Activated CD8-positive, alpha-beta memory T cell treated with anti-CD3 and anti-CD28 coated beads for 4 hours (primary cell): ENCODE data around the gene IL17RE.
"Not testable (repeated sequence)": the region's sequence is repeated elsewhere in the genome, so short reads cannot be mapped to it uniquely, and the experiment has no call there.

ENCODE experiments used
- DNase-seq, 2 donors: peaks; one replicate each; pipeline ENCODE4 v3.0.0-alpha.2; 2020; ENCODE audit warnings: low read depth in 2 of 2

The IL17RE gene

GRCh38 chr3:9934235-9934621 lies 31.6 kb downstream of the IL17RE start:
- no peak for DNase-seq

DNA sequence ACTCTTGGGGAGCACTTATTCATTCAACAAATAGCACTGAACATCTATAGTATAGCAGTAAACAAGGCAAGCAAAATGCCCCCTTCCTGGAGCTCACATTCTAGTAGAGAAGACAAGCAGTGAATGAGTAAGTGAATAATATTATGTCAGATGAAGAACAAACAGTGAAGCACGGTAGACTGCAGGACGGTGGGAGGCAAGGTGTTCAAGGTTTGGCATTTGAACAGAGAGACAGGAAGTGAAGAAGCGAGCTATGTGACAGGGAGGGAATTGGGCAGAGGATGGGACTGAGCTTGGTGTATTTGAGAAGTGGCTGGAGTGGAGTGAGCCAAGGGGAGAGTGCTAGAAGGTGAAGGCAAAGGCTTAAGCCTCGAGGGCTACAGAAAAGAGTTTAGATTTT lies 32.3 kb downstream of the IL17RE start:
- DNase-seq: no peak

GRCh38 chr3:9935966-9936510 lies 33.4 kb downstream of the IL17RE start:
- no peak for DNase-seq

DNA sequence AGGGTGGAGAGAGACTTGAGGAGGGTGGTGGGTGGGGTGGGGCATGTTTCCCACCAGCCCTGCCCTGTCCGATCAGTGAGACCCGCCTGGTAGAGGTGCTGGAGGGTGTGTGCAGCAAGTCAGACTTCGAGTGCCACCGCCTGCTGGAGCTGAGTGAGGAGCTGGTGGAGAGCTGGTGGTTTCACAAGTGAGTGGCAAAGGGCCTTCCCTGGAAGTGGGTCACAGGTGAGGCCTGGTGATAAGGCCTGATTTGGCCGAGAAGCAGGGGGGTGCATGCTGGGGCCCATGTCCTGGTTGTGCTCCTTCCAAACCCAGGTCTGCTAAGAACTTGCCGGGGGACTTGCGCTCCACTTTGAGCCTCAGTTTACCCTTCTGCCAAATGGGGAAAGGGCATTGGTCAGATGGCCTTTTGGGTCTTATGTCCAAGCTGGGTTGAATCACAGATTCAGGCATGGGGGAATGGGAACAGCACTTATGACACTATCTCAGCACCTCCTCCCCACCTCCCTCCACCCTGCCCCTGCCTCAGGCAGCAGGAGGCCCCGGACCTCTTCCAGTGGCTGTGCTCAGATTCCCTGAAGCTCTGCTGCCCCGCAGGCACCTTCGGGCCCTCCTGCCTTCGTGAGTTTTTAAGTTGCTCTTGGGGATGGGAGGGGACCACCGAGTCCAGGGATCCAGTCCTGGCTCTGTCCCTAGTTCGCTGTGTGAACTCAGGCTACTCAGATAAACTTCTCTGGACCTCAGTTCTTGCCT lies 35.0 kb downstream of the IL17RE start:
- DNase-seq: no peak

DNA sequence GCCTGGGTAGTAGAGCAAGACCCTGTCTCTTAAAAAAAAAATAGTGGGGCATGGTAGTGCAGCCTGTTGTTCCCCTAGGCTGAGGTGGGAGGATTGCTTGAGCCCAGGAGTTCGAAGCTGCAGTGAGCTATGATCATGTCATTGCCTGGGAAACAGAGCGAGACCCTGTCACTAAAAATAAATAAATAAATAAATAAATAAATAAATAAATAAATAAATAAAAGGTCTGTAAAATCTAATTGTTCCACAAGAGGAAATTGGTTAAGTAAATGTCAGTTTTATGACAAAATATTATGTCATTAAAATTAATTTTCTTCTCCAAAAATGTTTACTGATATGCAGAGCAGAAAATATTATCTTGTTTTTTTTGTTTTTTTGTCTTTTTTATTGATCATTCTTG lies 36.3 kb downstream of the IL17RE start:
- no peak for DNase-seq

DNA sequence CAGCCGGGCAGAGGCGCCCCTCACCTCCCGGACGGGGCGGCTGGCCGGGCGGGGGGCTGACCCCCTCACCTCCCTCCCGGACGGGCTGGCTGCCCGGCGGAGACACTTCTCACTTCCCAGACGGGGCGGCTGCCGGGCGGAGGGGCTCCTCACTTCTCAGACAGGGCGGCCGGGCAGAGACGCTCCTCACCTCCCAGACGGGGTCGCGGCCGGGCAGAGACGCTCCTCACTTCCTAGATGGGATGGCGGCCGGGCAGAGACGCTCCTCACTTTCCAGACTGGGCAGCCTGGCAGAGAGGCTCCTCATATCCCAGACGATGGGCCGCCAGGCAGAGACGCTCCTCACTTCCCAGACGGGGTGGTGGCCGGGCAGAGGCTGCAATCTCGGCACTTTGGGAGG lies 37.3 kb downstream of the IL17RE start:
- DNase-seq: not testable (repeated sequence)

DNA sequence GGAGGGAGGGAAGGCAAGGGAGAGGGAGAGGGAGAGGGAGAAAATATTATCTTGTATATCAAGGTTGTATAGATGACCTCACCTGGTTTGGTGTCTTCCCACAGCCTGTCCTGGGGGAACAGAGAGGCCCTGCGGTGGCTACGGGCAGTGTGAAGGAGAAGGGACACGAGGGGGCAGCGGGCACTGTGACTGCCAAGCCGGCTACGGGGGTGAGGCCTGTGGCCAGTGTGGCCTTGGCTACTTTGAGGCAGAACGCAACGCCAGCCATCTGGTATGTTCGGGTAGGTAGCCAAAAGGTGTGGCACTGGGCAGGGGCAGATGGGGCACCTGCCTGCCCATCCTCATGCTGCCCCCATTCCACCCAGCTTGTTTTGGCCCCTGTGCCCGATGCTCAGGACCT lies 38.1 kb downstream of the IL17RE start:
- DNase-seq: no peak

DNA sequence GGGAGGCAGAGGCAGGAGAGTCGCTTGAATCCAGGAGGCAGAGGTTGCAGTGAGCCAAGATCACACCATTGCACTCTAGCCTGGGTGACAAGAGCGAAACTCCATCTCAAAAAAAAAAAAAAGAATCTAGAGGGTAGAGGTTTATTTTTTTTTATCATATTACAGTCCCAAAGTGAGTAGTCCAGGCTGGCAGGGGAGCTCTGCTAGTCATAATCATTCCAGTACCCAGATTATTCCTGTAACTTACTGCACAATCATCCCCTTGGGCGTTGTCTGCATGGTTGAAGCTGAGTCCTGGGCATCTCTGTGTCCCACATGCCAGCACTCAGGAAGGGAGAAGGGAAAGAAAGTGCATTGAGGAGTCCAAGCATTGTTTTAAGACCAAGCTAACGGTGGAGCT lies 39.5 kb downstream of the IL17RE start:
- no peak for DNase-seq

GRCh38 chr3:9942934-9943690 lies 40.5 kb downstream of the IL17RE start:
- no peak for DNase-seq

GRCh38 chr3:9944271-9944670 lies 41.6 kb downstream of the IL17RE start:
- no peak for DNase-seq

- no peak for DNase-seq
Observed at GRCh38 chr3:9945358-9945757, 42.7 kb downstream of the IL17RE start.

GRCh38 chr3:9946112-9947024 lies 43.7 kb downstream of the IL17RE start:
- peak; percentile 59 to 68 for DNase-seq

DNA sequence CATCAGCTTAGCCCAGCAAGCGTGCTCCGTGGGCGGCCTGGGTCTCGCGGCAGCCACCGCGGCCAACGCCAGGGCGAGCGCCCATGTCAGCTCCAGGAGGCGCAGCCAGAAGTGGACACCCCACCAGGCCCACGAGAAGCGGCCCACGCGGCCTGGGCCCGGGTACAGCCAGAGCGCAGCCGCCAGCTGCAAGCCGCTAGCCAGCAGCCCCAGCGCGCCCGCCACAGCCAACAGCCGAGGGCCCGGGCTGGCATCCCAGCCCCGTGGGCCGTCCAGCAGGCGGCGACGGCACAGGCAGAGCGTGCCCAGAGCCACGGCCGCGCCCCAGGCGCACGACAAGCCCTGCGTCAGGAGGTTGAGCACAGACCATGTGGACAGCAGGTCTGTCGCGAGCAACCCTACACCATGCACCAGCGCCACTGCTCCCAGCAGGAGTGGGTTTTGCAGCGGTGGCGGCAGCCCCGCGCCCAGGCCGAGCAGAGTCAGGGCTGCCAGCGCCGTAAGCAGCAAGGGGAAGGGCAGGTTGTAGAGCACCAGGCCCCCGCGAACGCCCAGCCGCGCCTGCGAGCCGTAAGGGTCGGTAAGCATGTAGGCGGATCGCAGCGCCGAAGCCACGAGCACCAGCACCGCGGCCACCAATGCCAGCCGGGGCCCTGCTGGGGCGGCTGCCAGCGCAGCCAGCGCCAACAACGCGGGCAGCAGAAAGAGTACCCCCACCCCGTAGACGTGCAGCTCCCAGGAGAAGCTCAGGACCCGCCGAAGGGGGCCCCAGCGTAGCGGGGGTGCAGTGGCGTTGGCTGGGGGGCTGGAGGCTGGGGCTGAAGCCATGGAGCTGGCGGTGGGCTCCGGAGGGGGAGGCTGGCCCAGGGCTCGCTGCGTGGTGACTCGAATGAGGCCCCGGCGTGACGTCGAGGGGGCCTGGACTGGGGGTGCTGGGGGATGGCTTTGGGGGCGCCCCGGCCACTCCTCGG lies 44.7 kb downstream of the IL17RE start:
- DNase-seq: no peak

- no peak for DNase-seq
Observed at GRCh38 chr3:9948586-9948985, 45.9 kb downstream of the IL17RE start.

DNA sequence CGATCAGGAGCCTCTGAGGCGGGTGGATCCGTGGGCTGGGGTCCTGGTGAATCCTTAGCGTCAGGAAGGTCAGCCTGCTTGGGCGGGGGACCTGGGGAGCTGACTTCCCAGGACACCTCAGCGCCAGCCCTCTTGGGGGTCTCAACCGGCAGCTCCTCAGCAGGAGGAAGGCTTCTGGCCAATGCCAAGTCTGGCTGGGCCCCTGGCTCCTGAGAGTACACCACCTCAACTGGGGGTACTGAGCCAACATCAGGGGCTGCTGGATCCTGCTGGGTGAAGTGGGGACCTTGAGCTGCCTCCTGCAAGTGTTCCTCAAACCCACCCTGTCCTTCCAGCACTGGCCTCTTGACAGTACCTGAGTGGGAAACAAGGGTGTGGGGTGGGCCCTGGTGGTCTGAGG lies 46.5 kb downstream of the IL17RE start:
- DNase-seq: no peak

GRCh38 chr3:9949626-9950025 lies 47.0 kb downstream of the IL17RE start:
- DNase-seq: no peak

DNA sequence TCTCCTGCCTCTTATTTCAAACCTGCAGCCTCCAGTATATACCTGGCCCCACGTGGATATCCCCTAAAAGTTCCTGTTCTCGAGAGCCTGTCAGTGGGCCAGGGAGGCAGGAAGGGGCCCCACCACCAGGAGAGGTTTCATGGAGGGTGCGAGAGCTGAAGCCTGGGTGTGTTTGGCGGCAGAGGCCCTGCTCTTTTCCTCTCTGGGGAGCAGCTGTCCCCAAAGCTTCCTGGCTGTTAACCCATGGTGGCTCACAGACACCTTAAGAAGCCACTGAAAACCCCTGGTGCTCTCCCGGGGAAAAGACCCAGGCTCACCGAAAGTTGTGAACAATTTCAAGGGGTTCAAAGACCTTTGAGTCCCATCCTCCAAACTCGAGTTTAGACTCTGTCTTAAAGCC lies 48.5 kb downstream of the IL17RE start:
- no peak for DNase-seq

- DNase-seq: no peak
Observed at GRCh38 chr3:9951598-9951961, 48.9 kb downstream of the IL17RE start.

- no peak for DNase-seq
Observed at GRCh38 chr3:9951962-9952805, 49.5 kb downstream of the IL17RE start, which contains the start of gene PRRT3. PRRT3 (minus strand) TSS chr3:9952408; CDS start chr3:9950115, 2,293 bp downstream.

DNA sequence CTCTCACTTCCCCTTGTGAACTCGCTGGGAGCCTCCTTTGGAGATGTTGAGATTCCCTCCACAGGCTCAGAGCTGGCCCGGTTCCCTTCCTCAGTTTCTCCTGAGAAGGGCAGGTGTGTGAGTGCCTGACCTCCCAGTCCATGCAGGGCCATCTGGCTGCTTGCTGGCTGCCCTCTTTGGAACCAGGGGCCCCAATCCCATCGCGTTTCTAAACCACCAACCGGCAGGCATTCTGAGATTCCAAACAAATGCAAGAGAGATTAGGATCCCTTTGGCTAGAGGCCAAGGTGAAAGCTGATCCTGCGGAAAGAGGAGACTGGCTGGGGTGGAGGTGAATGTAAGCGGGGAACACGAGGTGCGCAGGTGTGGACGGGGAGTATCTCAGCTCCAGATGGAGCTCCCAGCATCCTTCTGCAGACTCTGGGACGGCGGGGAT lies 52.4 kb downstream of the IL17RE start:
- no peak for DNase-seq
